SU-DHL-6 (cell line): ENCODE results near the gene YKT6.

Experiments
- H2AFZ ChIP-seq: fragments of 200-600 bp; sonication (generic); 2 replicates; pipeline ENCODE4 v1.6.1; 2014; ENCODE audit warnings: low read depth, mild to moderate bottlenecking, moderate library complexity, mixed read lengths, antibody characterized with exemption, low read length; ENCODE audit not compliant: severe bottlenecking
- H3F3A ChIP-seq: fragments of 200-600 bp; shearing (Covaris generic); 2 replicates; pipeline ENCODE4 v1.6.0; 2016; ENCODE audit warnings: antibody characterized with exemption, mild to moderate bottlenecking; ENCODE audit not compliant: insufficient read depth
- H3K27ac ChIP-seq: fragments of 200-600 bp; sonication (generic); 2 replicates; pipeline ENCODE4 v1.5.1; 2016; ENCODE audit warnings: low read depth, mild to moderate bottlenecking, low read length, moderate library complexity, mixed read lengths
- H3K27me3 ChIP-seq: fragments of 200-600 bp; sonication (generic), shearing (Covaris generic); 2 replicates; pipeline ENCODE4 v1.6.0; 2014; ENCODE audit warnings: mild to moderate bottlenecking, low read length
- H3K36me3 ChIP-seq: fragments of 200-600 bp; sonication (generic); 2 replicates; pipeline ENCODE4 v1.6.1; 2014; ENCODE audit warnings: mild to moderate bottlenecking, low read length, mixed read lengths
- H3K4me2 ChIP-seq: fragments of 300-600, 200-600 bp; shearing (Covaris generic), sonication (generic); 2 replicates; pipeline ENCODE4 v1.6.0; 2014; ENCODE audit warnings: low read length, low read depth, mild to moderate bottlenecking; ENCODE audit not compliant: poor library complexity, severe bottlenecking
- H3K4me3 ChIP-seq: fragments of 200-600 bp; sonication (generic); 2 replicates; pipeline ENCODE4 v1.5.1; 2014; ENCODE audit warnings: antibody characterized with exemption, low read length, mild to moderate bottlenecking, mixed read lengths; ENCODE audit not compliant: insufficient read depth, poor library complexity, severe bottlenecking
- H3K79me2 ChIP-seq: fragments of 200-600 bp; sonication (generic); 2 replicates; pipeline ENCODE4 v1.6.1; 2014; ENCODE audit warnings: mild to moderate bottlenecking, low read length, moderate library complexity; ENCODE audit not compliant: insufficient read depth
- H3K9ac ChIP-seq: fragments of 200-600 bp; sonication (generic); 2 replicates; pipeline ENCODE4 v1.7.0; 2014; ENCODE audit warnings: mild to moderate bottlenecking, low read length
- H3K9me2 ChIP-seq: fragments of 200-600 bp; sonication (generic); replicated peaks from 2 replicates; pipeline ENCODE4 v1.6.1; 2014; ENCODE audit warnings: low read length; ENCODE audit not compliant: insufficient read depth
- H3K9me3 ChIP-seq: fragments of 200-600 bp; sonication (generic); 2 replicates; pipeline ENCODE4 v1.6.1; 2014; ENCODE audit warnings: low read length, mixed read lengths; ENCODE audit not compliant: insufficient read depth
- H4K20me1 ChIP-seq: fragments of 200-600 bp; sonication (generic); 2 replicates; pipeline ENCODE4 v1.6.1; 2014; ENCODE audit warnings: low read depth, mild to moderate bottlenecking, antibody characterized with exemption, low read length, moderate library complexity, mixed read lengths
- CTCF ChIP-seq: fragments of 200-600 bp; sonication (generic); IDR thresholded peaks from one replicate; pipeline ENCODE4 v1.5.1; 2017; ENCODE audit warnings: antibody characterized with exemption, mild to moderate bottlenecking, low read length, moderate library complexity; ENCODE audit not compliant: insufficient read depth, poor library complexity, severe bottlenecking
- EZH2phosphoT487 ChIP-seq: fragments of 200-600 bp; sonication (generic), shearing (Covaris generic); conservative IDR thresholded peaks from 2 replicates; pipeline ENCODE4 v1.6.1; 2018; ENCODE audit warnings: mild to moderate bottlenecking, antibody characterized with exemption, low read length, moderate library complexity, mixed read lengths

The YKT6 gene

GRCh38 chr7:44257618-44258422 is 57.0 kb downstream of the YKT6 start:
- Histone ChIP-seq H3K4me2 (no peak overlapping the region), H3F3A (no peaks in the 10 kb centered on the region), H3K36me3 (no peaks in the 10 kb centered on the region), H2AFZ (no peak overlapping the region), H3K27ac (no peak overlapping the region), H3K9me2 (no peaks in the 10 kb centered on the region), H3K4me3 (no peak overlapping the region), H3K79me2 (no peaks in the 10 kb centered on the region), H3K9ac (no peak overlapping the region), H3K27me3 (no peaks in the 10 kb centered on the region), H3K9me3 (no peaks in the 10 kb centered on the region), H4K20me1 (no peaks in the 10 kb centered on the region)
- TF ChIP-seq EZH2phosphoT487 = no peak
- no peak for TF ChIP-seq CTCF

GRCh38 chr7:44258423-44258760 is 57.6 kb downstream of the YKT6 start:
- H4K20me1 ChIP-seq = no peaks in the 10 kb centered on the region
- H3K79me2 ChIP-seq = no peaks in the 10 kb centered on the region
- no peaks in the 10 kb centered on the region for H3K9me2 ChIP-seq
- no peaks in the 10 kb centered on the region for H3K36me3 ChIP-seq
- no peaks in the 10 kb centered on the region for H3K27me3 ChIP-seq
- H3F3A ChIP-seq = no peaks in the 10 kb centered on the region
- no peak overlapping the region for H3K27ac ChIP-seq
- no peaks in the 10 kb centered on the region for H3K9me3 ChIP-seq
- H3K9ac ChIP-seq = no peak overlapping the region
- H3K4me2 ChIP-seq = no peak overlapping the region
- no peak overlapping the region for H2AFZ ChIP-seq
- TF ChIP-seq CTCF (no peak), EZH2phosphoT487 (no peak)
- H3K4me3 ChIP-seq = no peak overlapping the region

GRCh38 chr7:44258865-44259546 is 58.2 kb downstream of the YKT6 start:
- TF ChIP-seq EZH2phosphoT487 (no peak), CTCF (no peak)
- H2AFZ ChIP-seq = no peak overlapping the region
- no peaks in the 10 kb centered on the region for H3K36me3 ChIP-seq
- no peaks in the 10 kb centered on the region for H3F3A ChIP-seq
- H3K4me2 ChIP-seq = no peak overlapping the region
- no peaks in the 10 kb centered on the region for H3K9me2 ChIP-seq
- H3K27ac ChIP-seq = no peak overlapping the region
- no peak overlapping the region for H3K9ac ChIP-seq
- H3K79me2 ChIP-seq = no peaks in the 10 kb centered on the region
- no peaks in the 10 kb centered on the region for H3K27me3 ChIP-seq
- H4K20me1 ChIP-seq = no peaks in the 10 kb centered on the region
- H3K4me3 ChIP-seq = no peak overlapping the region
- no peaks in the 10 kb centered on the region for H3K9me3 ChIP-seq
